DOHH2 (cell line): Measurements from ENCODE around the gene NDRG2.
"Not testable (repeated sequence)": the region's sequence is repeated elsewhere in the genome, so short reads cannot be mapped to it uniquely, and the experiment has no call there.

Experiments
- H3F3A ChIP-seq: fragments of 200-600 bp; sonication (generic), shearing (Covaris generic); 2 replicates; pipeline ENCODE4 v1.6.0; 2016; ENCODE audit warnings: antibody characterized with exemption, mild to moderate bottlenecking; ENCODE audit not compliant: control insufficient read depth, insufficient read depth
- H3K27ac ChIP-seq: fragments of 200-600 bp; sonication (generic); 2 replicates; pipeline ENCODE4 v1.5.1; 2014; ENCODE audit warnings: low read depth, mild to moderate bottlenecking, low read length, moderate library complexity
- H3K27me3 ChIP-seq: fragments of 200-600 bp; sonication (generic); 2 replicates; pipeline ENCODE4 v1.6.1; 2014; ENCODE audit warnings: mild to moderate bottlenecking, low read length, mixed read lengths; ENCODE audit not compliant: control insufficient read depth
- H3K36me3 ChIP-seq: fragments of 200-600 bp; sonication (generic); 2 replicates; pipeline ENCODE4 v1.6.1; 2014; ENCODE audit warnings: mild to moderate bottlenecking, low read length, moderate library complexity, mixed read lengths; ENCODE audit not compliant: control insufficient read depth
- H3K4me1 ChIP-seq: fragments of 200-600 bp; sonication (generic); 2 replicates; pipeline ENCODE4 v1.6.1; 2014; ENCODE audit warnings: mild to moderate bottlenecking, low read length, mixed read lengths; ENCODE audit not compliant: control insufficient read depth
- H3K4me2 ChIP-seq: fragments of 200-600 bp; sonication (generic); 2 replicates; pipeline ENCODE4 v1.6.0; 2014; ENCODE audit warnings: mild to moderate bottlenecking, low read length, moderate library complexity
- H3K4me3 ChIP-seq: fragments of 200-600 bp; sonication (generic); 2 replicates; pipeline ENCODE4 v1.5.1; 2014; ENCODE audit warnings: mild to moderate bottlenecking, low read length, mixed read lengths
- H3K79me2 ChIP-seq: fragments of 200-600 bp; sonication (generic); 2 replicates; pipeline ENCODE4 v1.6.1; 2014; ENCODE audit warnings: mild to moderate bottlenecking, low read length, mixed read lengths; ENCODE audit not compliant: control insufficient read depth
- H3K9me2 ChIP-seq: fragments of 200-600 bp; sonication (generic); replicated peaks from 2 replicates; pipeline ENCODE4 v1.6.1; 2014; ENCODE audit warnings: mild to moderate bottlenecking, low read length, mixed read lengths; ENCODE audit not compliant: control insufficient read depth
- H3K9me3 ChIP-seq: fragments of 200-600 bp; sonication (generic); 2 replicates; pipeline ENCODE4 v1.6.1; 2014; ENCODE audit warnings: antibody characterized with exemption, low read length, mixed read lengths; ENCODE audit not compliant: control insufficient read depth, insufficient read depth
- H4K20me1 ChIP-seq: fragments of 200-600 bp; sonication (generic); 2 replicates; pipeline ENCODE4 v1.6.0; 2014; ENCODE audit warnings: low read depth, mild to moderate bottlenecking, antibody characterized with exemption, low read length, moderate library complexity; ENCODE audit not compliant: control insufficient read depth, insufficient read depth
- EZH2phosphoT487 ChIP-seq: fragments of 200-600 bp; sonication (generic); IDR thresholded peaks from 2 replicates; pipeline ENCODE4 v1.6.1; 2017; ENCODE audit warnings: borderline replicate concordance, mild to moderate bottlenecking, antibody characterized with exemption, low read length, moderate library complexity, mixed read lengths
- TF ChIP-seq, protein P1 (sequence below): fragments of 200-600 bp; sonication (generic); IDR thresholded peaks from one replicate; pipeline ENCODE4 v1.5.1; 2014; ENCODE audit warnings: antibody characterized with exemption, mild to moderate bottlenecking, low read depth, low read length; ENCODE audit not compliant: poor library complexity, severe bottlenecking

NDRG2 gene

GRCh38 chr14:20988717-20989470, 36.0 kb downstream of the NDRG2 start:
- H3K4me2 ChIP-seq: peak overlapping the region; percentile 80
- peaks cover 21% of the 10 kb centered on the region for H3K4me1 ChIP-seq
- H3K79me2 ChIP-seq: peaks cover 32% of the 10 kb centered on the region
- peak overlapping the region; percentile 18; the same call in 1 of the 2 replicates for H3K27ac ChIP-seq
- H4K20me1 ChIP-seq: 0 out of 2 replicates have a peak, but pooled peaks cover 5% of the 10 kb centered on the region
- H3K9me2 ChIP-seq: no peaks in the 10 kb centered on the region
- no peaks in the 10 kb centered on the region for H3K9me3 ChIP-seq
- TF ChIP-seq EZH2phosphoT487: no peak
- TF ChIP-seq, protein P1, sequence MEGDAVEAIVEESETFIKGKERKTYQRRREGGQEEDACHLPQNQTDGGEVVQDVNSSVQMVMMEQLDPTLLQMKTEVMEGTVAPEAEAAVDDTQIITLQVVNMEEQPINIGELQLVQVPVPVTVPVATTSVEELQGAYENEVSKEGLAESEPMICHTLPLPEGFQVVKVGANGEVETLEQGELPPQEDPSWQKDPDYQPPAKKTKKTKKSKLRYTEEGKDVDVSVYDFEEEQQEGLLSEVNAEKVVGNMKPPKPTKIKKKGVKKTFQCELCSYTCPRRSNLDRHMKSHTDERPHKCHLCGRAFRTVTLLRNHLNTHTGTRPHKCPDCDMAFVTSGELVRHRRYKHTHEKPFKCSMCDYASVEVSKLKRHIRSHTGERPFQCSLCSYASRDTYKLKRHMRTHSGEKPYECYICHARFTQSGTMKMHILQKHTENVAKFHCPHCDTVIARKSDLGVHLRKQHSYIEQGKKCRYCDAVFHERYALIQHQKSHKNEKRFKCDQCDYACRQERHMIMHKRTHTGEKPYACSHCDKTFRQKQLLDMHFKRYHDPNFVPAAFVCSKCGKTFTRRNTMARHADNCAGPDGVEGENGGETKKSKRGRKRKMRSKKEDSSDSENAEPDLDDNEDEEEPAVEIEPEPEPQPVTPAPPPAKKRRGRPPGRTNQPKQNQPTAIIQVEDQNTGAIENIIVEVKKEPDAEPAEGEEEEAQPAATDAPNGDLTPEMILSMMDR: no peak
- no peaks in the 10 kb centered on the region for H3K27me3 ChIP-seq
- H3K36me3 ChIP-seq: peaks cover 29% of the 10 kb centered on the region
- no peaks in the 10 kb centered on the region for H3F3A ChIP-seq
- peak overlapping the region; percentile 95 for H3K4me3 ChIP-seq

DNA sequence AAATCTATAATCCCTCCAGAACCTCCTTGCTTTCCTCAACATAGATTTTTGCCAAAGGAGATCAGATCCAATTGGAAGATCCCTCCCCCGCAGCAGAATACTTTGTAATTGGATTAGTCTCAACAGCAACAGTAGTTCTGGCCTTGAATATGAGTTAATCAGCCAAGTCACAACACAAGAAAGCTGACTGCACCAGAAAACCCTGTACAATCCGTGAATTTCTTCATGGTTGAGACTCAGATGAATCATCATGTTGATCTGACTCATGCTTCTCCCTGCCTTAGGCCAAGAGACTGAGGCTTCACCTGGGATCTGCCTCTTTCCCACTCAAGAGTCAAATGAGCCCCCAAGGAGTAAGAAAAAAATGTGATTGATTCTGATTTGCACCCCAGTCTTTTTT, 38.0 kb downstream of the NDRG2 start:
- Histone ChIP-seq H3K27me3 (no peaks in the 10 kb centered on the region), H3K9me2 (no peaks in the 10 kb centered on the region), H3K36me3 (peaks cover 10% of the 10 kb centered on the region), H3K79me2 (peaks cover 23% of the 10 kb centered on the region), H3K4me1 (peaks cover 21% of the 10 kb centered on the region), H3F3A (no peaks in the 10 kb centered on the region), H3K27ac (no peak overlapping the region), H3K9me3 (no peaks in the 10 kb centered on the region), H3K4me2 (no peak overlapping the region), H4K20me1 (0 out of 2 replicates have a peak, but pooled peaks cover 5% of the 10 kb centered on the region), H3K4me3 (no peak overlapping the region)
- no peak for TF ChIP-seq EZH2phosphoT487
- TF ChIP-seq, protein P1: no peak

- H3K36me3 ChIP-seq, H3K27ac ChIP-seq, H3K9me3 ChIP-seq, H3K4me3 ChIP-seq, H3K9me2 ChIP-seq, H4K20me1 ChIP-seq, H3F3A ChIP-seq, H3K27me3 ChIP-seq: not testable (repeated sequence)
- peaks cover 12% of the 10 kb centered on the region for H3K79me2 ChIP-seq
- peaks cover 14% of the 10 kb centered on the region for H3K4me1 ChIP-seq
- peak overlapping the region; percentile 22; the same call in 1 of the 2 replicates for H3K4me2 ChIP-seq
Measured at GRCh38 chr14:20985650-20986049, 39.2 kb downstream of the NDRG2 start.

DNA sequence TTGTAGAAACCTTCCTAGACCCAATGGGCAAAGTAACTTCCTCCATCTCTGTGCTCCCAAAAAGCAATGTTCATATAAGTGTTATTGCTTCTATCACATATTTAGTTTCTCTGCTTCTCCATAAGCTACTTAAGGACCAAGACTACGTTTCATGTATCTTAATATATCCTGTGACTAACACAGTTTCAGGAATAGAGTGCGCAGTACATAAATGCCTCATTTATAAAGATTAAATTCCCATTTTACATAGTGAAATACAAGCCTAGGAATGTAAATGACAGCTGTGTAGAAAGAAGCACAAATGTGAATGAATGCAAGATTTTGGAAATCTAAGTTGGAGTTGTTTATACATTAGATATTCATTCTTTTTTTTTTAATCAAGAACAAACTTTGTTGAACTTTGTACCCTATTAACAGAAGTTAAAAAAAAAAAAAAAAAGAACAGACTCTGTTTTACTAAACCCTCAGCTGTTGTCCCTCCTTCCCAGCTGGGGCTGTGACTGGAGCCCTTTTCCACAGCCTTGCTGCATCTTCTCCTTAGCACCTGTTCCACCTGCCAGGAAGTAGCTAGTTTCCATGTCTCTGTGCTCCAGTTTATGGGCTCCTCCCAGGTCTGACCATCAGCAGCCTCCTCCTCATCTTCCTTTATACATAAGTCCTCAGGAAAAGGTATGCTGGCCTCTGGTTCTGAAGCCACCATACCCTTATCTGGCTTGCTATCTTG, 42.1 kb downstream of the NDRG2 start:
- H4K20me1 ChIP-seq: no peaks in the 10 kb centered on the region
- no peak overlapping the region for H3K4me3 ChIP-seq
- no peaks in the 10 kb centered on the region for H3K79me2 ChIP-seq
- H3K9me2 ChIP-seq: no peaks in the 10 kb centered on the region
- no peaks in the 10 kb centered on the region for H3K36me3 ChIP-seq
- H3K9me3 ChIP-seq: no peaks in the 10 kb centered on the region
- no peaks in the 10 kb centered on the region; the same call in 1 of the 2 replicates for H3K27me3 ChIP-seq
- peaks cover 6% of the 10 kb centered on the region for H3K4me1 ChIP-seq
- TF ChIP-seq EZH2phosphoT487: no peak
- TF ChIP-seq, protein P1: no peak
- H3K27ac ChIP-seq: no peak overlapping the region
- no peak overlapping the region for H3K4me2 ChIP-seq
- H3F3A ChIP-seq: no peaks in the 10 kb centered on the region
